Stimulated activated CD8-positive, alpha-beta memory T cell treated with anti-CD3 and anti-CD28 coated beads, Interleukin-15, amount 100 ng/mL, for 1 hour (primary cell): ENCODE measurements around the gene TCEAL1.
"Not testable (repeated sequence)": the region's sequence is repeated elsewhere in the genome, so short reads cannot be mapped to it uniquely, and the experiment has no call there.

Experiments
- DNase-seq: peaks from one replicate; pipeline ENCODE4 v3.0.0-alpha.2; 2020; ENCODE audit warnings: low read depth

The TCEAL1 gene, protein sequence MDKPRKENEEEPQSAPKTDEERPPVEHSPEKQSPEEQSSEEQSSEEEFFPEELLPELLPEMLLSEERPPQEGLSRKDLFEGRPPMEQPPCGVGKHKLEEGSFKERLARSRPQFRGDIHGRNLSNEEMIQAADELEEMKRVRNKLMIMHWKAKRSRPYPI

GRCh38 chrX:103628386-103629317, at the start of gene TCEAL1:
TSS of gene TCEAL1 (plus strand) at chrX:103628975. CDS start at chrX:103629917, 942 bp downstream.
- no peak for DNase-seq

DNA sequence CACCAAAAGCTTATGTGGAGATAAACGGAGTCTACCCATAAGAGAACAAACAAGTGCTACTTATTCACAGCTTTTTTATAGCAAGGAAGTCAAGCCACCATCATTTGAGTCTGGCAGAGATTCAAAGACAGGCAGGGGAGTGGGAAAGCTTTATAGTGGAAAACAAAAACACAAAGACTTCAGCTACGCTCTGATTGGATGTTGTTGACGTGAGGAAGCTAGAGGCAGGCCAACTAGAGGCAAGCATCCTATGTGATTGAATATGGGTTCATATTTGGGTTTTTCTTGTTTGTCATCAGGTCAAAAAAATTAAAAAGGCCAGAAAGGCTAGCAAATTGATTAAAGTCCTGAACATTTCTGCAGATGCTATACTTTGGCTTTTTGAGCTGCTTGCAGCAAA, 44.2 kb upstream of the TCEAL1 start:
- no peak for DNase-seq

DNA sequence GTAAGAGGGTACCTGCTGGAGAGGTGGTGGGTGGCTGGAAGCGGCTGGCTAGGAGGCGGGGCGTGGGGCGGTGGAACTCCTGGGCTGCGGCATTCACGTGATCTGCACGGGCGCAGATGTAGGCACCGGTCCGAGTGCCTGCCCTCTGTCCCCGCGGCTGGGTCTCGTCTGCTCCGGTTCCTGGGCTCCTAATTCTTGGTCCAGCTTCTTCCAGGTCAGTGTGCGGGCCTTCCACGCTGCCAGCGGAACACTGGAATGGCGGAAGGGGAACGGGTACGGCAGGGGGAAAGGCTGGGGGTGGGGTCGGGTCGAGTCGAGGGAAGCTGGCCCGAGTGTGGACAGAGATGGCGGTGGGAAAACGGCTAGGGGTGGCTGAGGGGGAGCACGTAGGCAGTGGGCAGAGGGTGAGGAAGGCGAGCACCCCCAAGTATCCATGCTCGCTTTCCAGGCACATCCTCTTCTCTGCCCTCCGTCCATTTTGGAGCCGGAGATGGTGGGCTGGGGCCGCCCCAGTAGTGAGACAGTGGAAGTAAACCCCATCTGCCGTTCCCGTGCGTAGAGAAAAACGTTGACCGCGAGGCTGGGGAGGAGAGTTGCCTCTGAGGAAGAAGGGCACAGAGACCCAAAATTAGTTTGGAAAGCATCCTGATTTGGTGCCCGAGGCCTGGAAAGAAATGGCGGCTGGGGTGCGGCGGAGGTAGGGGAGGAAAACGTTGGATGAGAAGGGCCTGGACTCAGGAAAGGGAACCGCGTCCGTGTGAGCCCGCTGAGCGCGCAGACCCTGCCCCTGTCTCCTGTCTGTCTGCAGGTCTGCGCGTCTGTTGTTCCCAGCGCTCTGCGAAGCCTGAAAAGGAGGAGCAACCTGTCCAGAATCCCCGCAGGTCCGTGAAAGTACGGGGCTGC, 43.1 kb upstream of the TCEAL1 start, which contains the start of gene TCEAL4:
Gene TCEAL4 (plus strand): TSS at position 105 of the 903 bp plus-strand sequence. CDS start 1,161 bp downstream, outside the sequence.
- no peak for DNase-seq

GRCh38 chrX:103586314-103586646, 42.5 kb upstream of the TCEAL1 start:
- no peak for DNase-seq

DNA sequence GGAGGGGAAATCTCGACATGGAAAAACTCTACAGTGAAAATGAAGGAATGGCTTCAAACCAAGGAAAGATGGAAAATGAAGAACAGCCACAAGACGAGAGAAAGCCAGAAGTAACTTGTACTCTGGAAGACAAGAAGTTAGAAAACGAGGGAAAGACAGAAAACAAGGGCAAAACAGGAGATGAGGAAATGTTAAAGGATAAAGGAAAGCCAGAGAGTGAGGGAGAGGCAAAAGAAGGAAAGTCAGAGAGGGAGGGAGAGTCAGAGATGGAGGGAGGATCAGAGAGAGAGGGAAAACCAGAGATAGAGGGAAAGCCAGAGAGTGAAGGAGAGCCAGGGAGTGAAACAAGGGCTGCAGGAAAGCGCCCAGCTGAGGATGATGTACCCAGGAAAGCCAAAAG, 42.1 kb upstream of the TCEAL1 start:
- DNase-seq, result no peak

GRCh38 chrX:103592295-103592694, 36.5 kb upstream of the TCEAL1 start:
- not testable (repeated sequence) for DNase-seq

GRCh38 chrX:103595202-103595601, 33.6 kb upstream of the TCEAL1 start:
- not testable (repeated sequence) for DNase-seq

DNA sequence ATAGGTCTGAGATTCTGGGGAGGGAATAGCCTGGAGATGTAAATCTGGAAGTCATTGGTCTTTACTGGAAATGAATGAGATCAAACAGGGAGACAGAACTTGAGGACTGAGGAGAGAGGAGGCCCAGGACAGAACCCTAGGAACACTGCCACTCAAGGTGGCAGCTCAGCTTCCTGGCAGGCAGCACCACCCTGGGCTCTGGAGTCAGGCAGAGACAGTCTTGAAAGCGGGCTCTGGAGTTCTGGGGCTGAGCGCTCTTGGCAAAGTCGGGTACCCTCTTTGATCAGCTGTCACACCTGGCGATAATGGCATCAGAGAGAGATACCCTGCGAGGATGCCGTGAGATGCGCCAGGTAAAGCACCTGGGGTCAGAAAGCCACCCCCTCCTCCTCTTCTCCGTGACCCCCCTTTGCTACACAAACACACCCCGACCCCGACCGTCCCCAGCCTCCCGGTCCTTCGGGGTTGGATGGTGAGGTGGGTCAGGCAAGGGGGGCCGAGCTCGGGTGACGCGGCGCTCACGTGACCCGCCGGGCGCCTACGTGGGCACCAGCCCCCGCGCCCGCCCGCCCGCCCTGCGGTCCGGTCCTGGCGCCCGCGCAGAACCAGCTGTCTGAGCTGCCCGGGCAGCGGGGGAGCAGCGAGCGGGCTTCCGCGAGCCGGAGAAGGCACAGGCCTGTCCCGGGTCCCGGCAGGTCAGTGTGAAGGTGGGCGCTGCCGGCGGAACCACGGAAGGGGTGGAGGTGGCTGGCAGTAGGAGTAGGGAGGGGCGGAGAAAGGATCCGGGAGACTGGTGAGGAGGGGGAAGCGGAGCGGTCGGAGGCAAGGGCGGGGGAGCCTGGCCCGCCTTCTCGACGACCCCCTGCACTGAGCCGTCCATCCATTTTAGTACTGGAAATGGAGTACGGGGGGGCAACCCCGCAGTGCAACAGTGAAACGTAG, 21.1 kb upstream of the TCEAL1 start, which contains the start of gene TCEAL3:
Gene TCEAL3 (plus strand): TSS at position 600 of the 942 bp plus-strand sequence. CDS start 1,102 bp downstream, outside the sequence.
- DNase-seq, result no peak

DNA sequence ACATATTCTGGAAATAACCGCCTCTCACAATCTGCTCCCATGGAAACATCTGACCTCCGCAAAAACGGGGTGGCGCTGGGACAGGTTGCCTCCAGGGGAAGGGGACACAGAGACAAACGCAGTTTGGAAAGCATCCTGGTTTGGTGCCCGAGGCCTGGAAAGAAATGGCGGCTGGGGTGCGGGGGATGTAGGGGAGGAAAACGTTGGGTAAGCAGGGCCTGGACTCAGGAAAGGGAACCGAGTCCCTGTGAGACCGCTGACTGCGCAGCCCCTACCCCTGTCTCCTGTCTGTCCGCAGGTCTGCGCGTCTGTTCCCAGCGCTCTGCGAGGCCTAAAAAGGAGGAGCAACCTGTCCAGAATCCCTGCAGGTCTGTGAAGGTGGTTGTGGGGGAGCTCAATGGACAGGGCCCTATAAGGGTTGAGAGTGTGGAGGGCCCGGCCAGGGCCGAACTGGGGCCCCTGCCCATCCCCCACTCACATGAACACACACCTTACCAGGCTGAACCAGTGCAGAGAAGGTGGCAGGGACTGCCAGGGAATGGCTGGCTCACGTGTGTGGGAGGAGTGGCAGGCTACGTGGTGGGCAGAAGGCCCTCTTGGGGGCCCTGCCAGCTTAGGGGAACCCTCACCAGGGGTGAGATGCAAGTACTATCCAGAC, 20.3 kb upstream of the TCEAL1 start:
- no peak for DNase-seq

- no peak for DNase-seq
Measured at GRCh38 chrX:103610282-103610681, 18.5 kb upstream of the TCEAL1 start.

DNA sequence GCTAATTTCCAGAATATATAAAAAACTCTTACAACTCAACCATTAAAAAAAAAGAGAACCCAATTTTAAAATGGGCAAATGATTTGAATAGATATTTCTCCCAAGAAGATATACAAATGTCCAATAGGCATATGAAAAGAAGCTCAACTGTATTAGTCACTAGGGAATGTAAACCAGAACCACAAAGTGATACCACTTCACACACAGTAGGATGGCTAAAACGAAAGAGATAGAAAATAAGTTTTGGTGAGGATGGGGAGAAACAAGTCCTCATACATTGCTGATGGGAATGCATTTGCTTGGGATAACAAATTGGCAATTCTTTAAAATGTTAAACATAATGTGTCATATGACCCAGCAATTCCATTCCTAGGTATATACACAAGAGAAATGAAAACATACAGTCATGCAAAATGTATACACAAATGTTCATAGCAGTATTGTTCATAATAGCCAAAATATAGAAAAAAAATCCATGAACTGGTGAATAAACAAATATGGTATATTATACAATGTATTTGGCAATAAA, 15.3 kb upstream of the TCEAL1 start:
- DNase-seq, result no peak

- no peak for DNase-seq
Measured at GRCh38 chrX:103614999-103615398, 13.8 kb upstream of the TCEAL1 start.

GRCh38 chrX:103615781-103616371, 12.9 kb upstream of the TCEAL1 start:
- no peak for DNase-seq

GRCh38 chrX:103616676-103617186, 12.0 kb upstream of the TCEAL1 start:
- no peak for DNase-seq

DNA sequence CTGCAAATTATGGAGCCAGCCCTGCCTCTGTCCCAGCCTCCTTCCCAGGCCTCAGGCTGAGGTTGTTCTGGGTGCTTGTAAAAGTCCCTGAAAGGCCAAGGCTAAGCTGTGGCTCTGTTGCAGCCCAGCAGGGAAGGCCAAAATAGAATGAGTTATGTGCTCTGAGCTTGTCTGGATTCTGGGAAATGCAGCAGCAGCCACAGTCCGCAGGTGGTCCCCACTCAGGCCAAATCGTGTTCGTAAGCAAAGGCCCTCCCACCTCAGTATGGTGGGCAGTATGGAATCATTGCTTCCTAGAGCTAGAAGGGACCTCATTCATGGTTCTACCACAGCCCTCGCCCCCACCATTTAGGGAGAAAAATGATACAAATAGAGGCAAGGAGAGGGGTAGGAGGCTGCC, 4.7 kb upstream of the TCEAL1 start:
- no peak for DNase-seq

GRCh38 chrX:103626855-103627254, 1.9 kb upstream of the TCEAL1 start:
- no peak for DNase-seq

DNA sequence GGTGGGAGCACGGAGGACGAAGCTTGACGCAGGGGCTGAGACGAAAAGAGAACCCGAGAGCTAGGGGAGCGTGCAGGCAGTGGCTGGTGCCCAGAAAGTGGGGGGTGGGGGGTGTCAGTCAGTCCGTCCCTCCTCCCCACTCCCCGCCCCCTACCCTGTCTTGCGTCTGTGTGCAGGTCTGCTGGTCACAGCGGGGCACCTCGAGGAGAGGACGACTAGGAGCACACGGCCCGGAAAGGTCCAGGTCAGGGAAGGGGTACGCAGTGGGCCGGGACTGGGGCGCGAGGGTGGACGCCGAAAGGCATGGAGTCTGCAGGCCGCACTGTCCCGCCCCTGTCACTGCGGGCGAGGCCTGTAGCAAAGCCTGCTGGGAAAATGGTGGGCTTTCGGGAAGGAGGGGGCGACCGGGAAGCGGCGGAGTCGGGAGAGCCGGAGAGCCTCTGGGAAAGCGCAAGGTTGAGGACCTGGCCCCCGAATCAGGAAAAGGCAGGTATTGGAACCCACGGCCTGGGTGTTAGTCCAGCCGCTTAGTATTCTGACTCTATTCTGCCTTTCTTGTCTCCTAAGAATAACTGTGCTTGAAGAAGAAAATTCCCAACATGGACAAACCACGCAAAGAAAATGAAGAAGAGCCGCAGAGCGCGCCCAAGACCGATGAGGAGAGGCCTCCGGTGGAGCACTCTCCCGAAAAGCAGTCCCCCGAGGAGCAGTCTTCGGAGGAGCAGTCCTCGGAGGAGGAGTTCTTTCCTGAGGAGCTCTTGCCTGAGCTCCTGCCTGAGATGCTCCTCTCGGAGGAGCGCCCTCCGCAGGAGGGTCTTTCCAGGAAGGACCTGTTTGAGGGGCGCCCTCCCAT, 769 bp downstream of the TCEAL1 start:
- no peak for DNase-seq

DNA sequence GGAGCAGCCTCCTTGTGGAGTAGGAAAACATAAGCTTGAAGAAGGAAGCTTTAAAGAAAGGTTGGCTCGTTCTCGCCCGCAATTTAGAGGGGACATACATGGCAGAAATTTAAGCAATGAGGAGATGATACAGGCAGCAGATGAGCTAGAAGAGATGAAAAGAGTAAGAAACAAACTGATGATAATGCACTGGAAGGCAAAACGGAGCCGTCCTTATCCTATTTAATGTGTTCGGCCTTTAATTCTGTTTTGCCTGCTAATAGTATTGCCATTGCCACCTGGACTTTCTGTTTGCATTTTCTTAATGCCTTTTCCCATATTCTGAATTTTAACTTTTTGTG, 1.4 kb downstream of the TCEAL1 start:
- DNase-seq, result no peak

DNA sequence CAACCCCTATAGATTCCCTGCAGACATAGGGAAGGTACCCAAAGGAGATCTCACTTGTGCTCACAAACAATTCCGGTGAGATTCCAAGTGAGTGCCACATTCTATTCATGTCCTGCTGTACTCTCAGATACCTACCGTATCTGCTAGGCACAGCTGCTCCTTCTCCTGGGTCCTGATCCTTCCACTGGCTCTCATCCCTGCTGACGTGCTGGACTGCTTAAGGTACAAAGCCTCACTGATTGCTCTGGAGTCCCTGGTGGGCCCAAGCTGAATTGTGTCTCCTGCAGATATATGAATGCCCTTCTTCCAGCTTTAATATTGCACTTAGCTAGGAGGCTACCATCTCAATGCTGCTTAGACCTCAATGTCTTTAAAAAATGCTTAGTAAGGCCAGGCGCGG, 2.4 kb downstream of the TCEAL1 start:
- DNase-seq, result no peak
